GM12873 (cell line): ENCODE results near the gene RNF157.

Experiments
- TF ChIP-seq, protein P1 (sequence below): IDR thresholded peaks from 2 replicates; pipeline ENCODE4 v1.5.1; 2012; ENCODE audit warnings: low read depth, mild to moderate bottlenecking, moderate library complexity, low read length, control low read depth; ENCODE audit not compliant: insufficient read depth; ENCODE audit errors: missing control alignments

Gene RNF157

DNA sequence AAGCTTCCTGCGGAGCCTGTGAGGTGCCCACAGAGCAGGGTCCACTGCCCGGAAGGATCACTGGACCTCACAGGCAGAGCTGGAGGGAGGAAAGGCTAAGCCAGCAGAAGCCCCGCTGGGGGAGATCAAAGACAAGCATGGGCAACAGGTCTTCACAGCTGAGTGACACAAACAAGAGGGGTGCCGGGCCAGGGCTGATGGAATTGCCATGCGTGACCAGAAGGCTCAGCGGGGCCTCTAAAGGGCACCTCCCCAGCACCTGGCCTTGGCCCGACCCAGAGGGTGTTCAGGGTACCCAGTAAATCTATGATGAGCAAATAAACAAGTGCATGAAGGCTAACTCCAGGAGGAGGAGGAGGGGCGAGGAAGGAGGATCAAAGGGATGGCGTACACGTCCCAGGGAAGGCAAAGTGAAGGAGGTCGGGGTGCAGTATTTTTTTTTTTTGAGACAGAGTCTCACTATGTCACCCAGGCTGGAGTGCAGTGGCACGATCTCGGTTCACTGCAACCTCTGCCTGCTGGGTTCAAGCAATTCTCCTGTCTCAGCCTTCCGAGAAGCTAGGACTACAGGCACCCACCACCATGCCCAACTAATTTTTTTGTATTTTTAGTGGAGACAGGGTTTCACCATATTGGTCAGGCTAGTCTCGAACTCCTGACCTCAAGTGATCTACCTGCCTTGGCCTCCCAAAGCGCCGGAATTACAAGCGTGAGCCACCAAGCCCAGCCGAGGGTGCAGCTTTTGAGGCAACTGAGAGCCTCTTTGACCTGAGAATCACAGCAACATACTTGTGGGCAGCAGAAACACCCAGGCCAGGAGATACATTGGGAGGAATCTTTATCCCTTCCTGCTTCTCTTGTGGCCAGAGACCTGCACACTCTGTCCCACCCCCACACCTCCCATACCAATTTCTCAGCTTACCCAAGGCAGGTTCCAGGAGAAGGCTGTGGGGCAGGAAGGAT lies 120.6 kb downstream of the RNF157 start:
- TF ChIP-seq, protein P1, sequence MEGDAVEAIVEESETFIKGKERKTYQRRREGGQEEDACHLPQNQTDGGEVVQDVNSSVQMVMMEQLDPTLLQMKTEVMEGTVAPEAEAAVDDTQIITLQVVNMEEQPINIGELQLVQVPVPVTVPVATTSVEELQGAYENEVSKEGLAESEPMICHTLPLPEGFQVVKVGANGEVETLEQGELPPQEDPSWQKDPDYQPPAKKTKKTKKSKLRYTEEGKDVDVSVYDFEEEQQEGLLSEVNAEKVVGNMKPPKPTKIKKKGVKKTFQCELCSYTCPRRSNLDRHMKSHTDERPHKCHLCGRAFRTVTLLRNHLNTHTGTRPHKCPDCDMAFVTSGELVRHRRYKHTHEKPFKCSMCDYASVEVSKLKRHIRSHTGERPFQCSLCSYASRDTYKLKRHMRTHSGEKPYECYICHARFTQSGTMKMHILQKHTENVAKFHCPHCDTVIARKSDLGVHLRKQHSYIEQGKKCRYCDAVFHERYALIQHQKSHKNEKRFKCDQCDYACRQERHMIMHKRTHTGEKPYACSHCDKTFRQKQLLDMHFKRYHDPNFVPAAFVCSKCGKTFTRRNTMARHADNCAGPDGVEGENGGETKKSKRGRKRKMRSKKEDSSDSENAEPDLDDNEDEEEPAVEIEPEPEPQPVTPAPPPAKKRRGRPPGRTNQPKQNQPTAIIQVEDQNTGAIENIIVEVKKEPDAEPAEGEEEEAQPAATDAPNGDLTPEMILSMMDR = no peak

- TF ChIP-seq, protein P1 = no peak
Observed at GRCh38 chr17:76115138-76115754, 125.0 kb downstream of the RNF157 start.

- TF ChIP-seq, protein P1 = no peak
Observed at GRCh38 chr17:76111956-76112355, 128.3 kb downstream of the RNF157 start.

GRCh38 chr17:76107509-76107908 lies 132.8 kb downstream of the RNF157 start:
- TF ChIP-seq, protein P1 = peak; percentile 32

DNA sequence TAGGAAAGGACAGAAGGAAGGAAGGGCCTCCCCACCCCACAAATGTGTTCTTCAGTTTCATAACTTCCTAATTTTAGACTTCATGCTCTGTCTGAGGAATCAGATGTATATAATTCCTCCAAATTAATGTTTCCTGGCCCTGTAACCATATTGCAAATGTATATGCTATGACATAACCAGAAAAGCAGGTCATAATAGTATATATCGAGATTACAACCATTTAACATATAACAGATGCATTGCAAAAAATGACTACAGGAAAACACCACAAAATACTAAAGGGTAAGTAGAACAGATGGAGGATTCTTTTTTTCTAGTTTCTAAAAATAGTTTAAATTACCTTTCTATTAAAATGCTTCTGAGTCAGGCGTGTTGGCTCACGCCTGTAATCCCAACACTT lies 133.6 kb downstream of the RNF157 start:
- TF ChIP-seq, protein P1 = no peak

DNA sequence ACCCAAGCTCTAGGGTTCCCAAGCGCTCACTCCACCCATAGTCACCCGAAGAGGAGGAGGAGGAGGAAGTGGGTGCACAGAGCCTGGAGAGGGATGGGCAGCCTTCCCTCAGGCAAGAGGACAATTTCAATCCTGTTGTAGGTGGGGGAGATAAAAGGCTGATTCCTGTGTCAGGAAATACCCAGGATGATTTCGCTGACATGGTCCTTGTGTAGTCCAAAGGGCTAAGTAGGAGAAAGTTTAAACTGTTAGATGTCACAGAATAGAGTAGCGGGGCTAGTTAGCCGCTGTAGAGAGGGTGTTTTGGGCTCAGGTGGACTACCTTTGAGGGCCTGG lies 135.4 kb downstream of the RNF157 start:
- TF ChIP-seq, protein P1 = no peak

- TF ChIP-seq, protein P1 = no peak
Observed at GRCh38 chr17:76104140-76104895, 136.0 kb downstream of the RNF157 start.
